Measurements from ENCODE around the gene TARS1.

- TF ChIP-seq POLR2A (IDR thresholded peaks at IDR 0.05) (no peak), CTCF (IDR thresholded peaks at IDR 0.05) (no peak)
Observed at GRCh38 chr5:33474931-33475499, 34.2 kb downstream of the TARS1 start.

Measured in adrenal gland (tissue), 5 donors.